Measurements from ENCODE around the gene LHB. TPM values are rescaled to one million over a fixed set of nuclear protein-coding genes. Genes with fewer than 3 reads are reported as not detected.

LHB gene
- total RNA-seq, 2 experiments from 2014 or later: not detected

GRCh38 chr19:48970923-48971395, 45.9 kb downstream of the LHB start:
- ATAC-seq (ENCODE audit: low read depth): peak; percentile 71
- H3K4me3 Mint-ChIP-seq: no peak overlapping the region
- peaks cover 25% of the 10 kb centered on the region for H3K36me3 Mint-ChIP-seq
- H3K27ac Mint-ChIP-seq: no peak overlapping the region
- H3K4me1 Mint-ChIP-seq: peaks cover 17% of the 10 kb centered on the region
- DNase-seq: peak; percentile 87
- no peaks in the 10 kb centered on the region for H3K27me3 Mint-ChIP-seq
- H3K9me3 Mint-ChIP-seq: no peaks in the 10 kb centered on the region
- POLR2A ChIA-PET: interaction anchor here (0.5 to 2.3 kb wide), 12 partner anchors 9 to 176 kb away, joined by 3 to 10 read pairs (median 4); partner anchors contain the start of genes DHDH, GYS1, PPP1R15A and RUVBL2

- Mint-ChIP-seq H3K4me3 (no peak overlapping the region), H3K27ac (no peak overlapping the region), H3K36me3 (peaks cover 25% of the 10 kb centered on the region), H3K4me1 (peaks cover 21% of the 10 kb centered on the region), H3K27me3 (no peaks in the 10 kb centered on the region), H3K9me3 (no peaks in the 10 kb centered on the region)
- POLR2A ChIA-PET: interaction anchor here (0.5 to 2.3 kb wide), 12 partner anchors 8 to 175 kb away, joined by 3 to 10 read pairs (median 4); partner anchors contain the start of genes DHDH, GYS1, PPP1R15A and RUVBL2
- no peak for ATAC-seq (ENCODE audit: low read depth)
- DNase-seq: no peak
Measured at GRCh38 chr19:48970139-48970766, 46.6 kb downstream of the LHB start.

GRCh38 chr19:48969276-48970138, 47.4 kb downstream of the LHB start:
- Mint-ChIP-seq H3K4me3 (no peak overlapping the region), H3K4me1 (peaks cover 24% of the 10 kb centered on the region), H3K9me3 (no peaks in the 10 kb centered on the region), H3K36me3 (peaks cover 25% of the 10 kb centered on the region), H3K27me3 (no peaks in the 10 kb centered on the region), H3K27ac (no peak overlapping the region)
- DNase-seq (no peak), ATAC-seq (ENCODE audit: low read depth) (no peak)
- POLR2A ChIA-PET: interaction anchor here (0.6 to 2.3 kb wide), 5 partner anchors 10 to 97 kb away, joined by 3 to 10 read pairs (median 3); partner anchors contain the start of gene PPP1R15A

GRCh38 chr19:48968813-48969218, 48.1 kb downstream of the LHB start:
- no peaks in the 10 kb centered on the region for H3K27me3 Mint-ChIP-seq
- peaks cover 31% of the 10 kb centered on the region for H3K4me1 Mint-ChIP-seq
- POLR2A ChIA-PET: interaction anchor here (0.6 kb wide), 1 partner anchor 58 kb away, joined by 5 read pairs; no protein-coding TSS in a partner anchor
- no peak overlapping the region for H3K27ac Mint-ChIP-seq
- no peaks in the 10 kb centered on the region for H3K9me3 Mint-ChIP-seq
- ATAC-seq (ENCODE audit: low read depth) (no peak), DNase-seq (no peak)
- no peak overlapping the region for H3K4me3 Mint-ChIP-seq
- peaks cover 25% of the 10 kb centered on the region for H3K36me3 Mint-ChIP-seq

- ATAC-seq (ENCODE audit: low read depth) (no peak), DNase-seq (no peak)
- H3K4me3 Mint-ChIP-seq: peak overlapping the region; percentile 14
- no peaks in the 10 kb centered on the region for H3K27me3 Mint-ChIP-seq
- H3K27ac Mint-ChIP-seq: peak overlapping the region; percentile 0
- H3K4me1 Mint-ChIP-seq: peaks cover 35% of the 10 kb centered on the region
- POLR2A ChIA-PET: interaction anchor here (1.7 to 2.0 kb wide), 3 partner anchors 96 to 173 kb away, joined by 4 to 7 read pairs (median 6); partner anchors contain the start of genes HSD17B14 and PPP1R15A
- H3K9me3 Mint-ChIP-seq: no peaks in the 10 kb centered on the region
- H3K36me3 Mint-ChIP-seq: peaks cover 25% of the 10 kb centered on the region
Measured at GRCh38 chr19:48968179-48968661, 48.7 kb downstream of the LHB start.

- H3K36me3 Mint-ChIP-seq: peaks cover 22% of the 10 kb centered on the region
- H3K4me1 Mint-ChIP-seq: peaks cover 39% of the 10 kb centered on the region
- peak overlapping the region; percentile 0 for H3K27ac Mint-ChIP-seq
- no peaks in the 10 kb centered on the region for H3K27me3 Mint-ChIP-seq
- DNase-seq: no peak
- POLR2A ChIA-PET: interaction anchor here (0.5 to 2.6 kb wide), 5 partner anchors 25 to 188 kb away, joined by 3 to 14 read pairs (median 6); partner anchors contain the start of genes GYS1, HSD17B14, PPP1R15A and RUVBL2
- H3K4me3 Mint-ChIP-seq: peak overlapping the region; percentile 87
- H3K9me3 Mint-ChIP-seq: no peaks in the 10 kb centered on the region
- no peak for ATAC-seq (ENCODE audit: low read depth)
Measured at GRCh38 chr19:48967346-48968178, 49.3 kb downstream of the LHB start.

GRCh38 chr19:48966541-48967345, 50.1 kb downstream of the LHB start:
- DNase-seq (no peak), ATAC-seq (ENCODE audit: low read depth) (no peak)
- peak overlapping the region; percentile 87 for H3K4me3 Mint-ChIP-seq
- peaks cover 47% of the 10 kb centered on the region for H3K4me1 Mint-ChIP-seq
- H3K36me3 Mint-ChIP-seq: peaks cover 24% of the 10 kb centered on the region
- H3K9me3 Mint-ChIP-seq: no peaks in the 10 kb centered on the region
- peak overlapping the region; percentile 92 for H3K27ac Mint-ChIP-seq
- POLR2A ChIA-PET: interaction anchor here (0.5 to 3.4 kb wide), 12 partner anchors 9 to 211 kb away, joined by 3 to 42 read pairs (median 5); partner anchors contain the start of genes BAX, DHDH, GYS1 and HSD17B14
- H3K27me3 Mint-ChIP-seq: no peaks in the 10 kb centered on the region

Small RNA genes within 50 kb of the gene (microRNA-seq; reads per million reads assigned to microRNA genes)
- not detected for gene MIR6798

Other genes starting within 250 kb of the LHB start
- 10 to 100 TPM; 40.6 to 43.9 TPM for gene BCAT2, start 206.1 kb downstream of the LHB start, total RNA-seq
- gene HSD17B14, start 180.6 kb downstream of the LHB start, total RNA-seq: 1 to 10 TPM; 2.6 to 3.3 TPM
- 1 to 10 TPM; 4.0 to 7.0 TPM for gene PLEKHA4, start 148.5 kb downstream of the LHB start, total RNA-seq
- gene PPP1R15A, start 144.7 kb downstream of the LHB start, total RNA-seq: 10 to 100 TPM; 82.8 to 83.9 TPM
- under 1 TPM in 1 of 2 experiments, not detected in 1; 0.17 TPM for gene TULP2, start 118.3 kb downstream of the LHB start, total RNA-seq
- 100 to 1,000 TPM; 203 to 214 TPM for gene NUCB1, start 116.8 kb downstream of the LHB start, total RNA-seq
- gene DHDH, start 83.4 kb downstream of the LHB start, total RNA-seq: 1 to 10 TPM; 1.7 to 2.6 TPM
- 100 to 1,000 TPM; 285 to 296 TPM for gene BAX, start 62.2 kb downstream of the LHB start, total RNA-seq
- 1,000 to 10,000 TPM; 1,232 to 1,343 TPM for gene FTL, start 51.8 kb downstream of the LHB start, total RNA-seq
- gene GYS1, start 23.8 kb downstream of the LHB start, total RNA-seq: 10 to 100 TPM; 58.0 to 63.1 TPM
- gene RUVBL2, start 23.2 kb downstream of the LHB start, total RNA-seq: 10 to 100 TPM; 71.3 to 76.1 TPM
- gene CGB3, start 7.2 kb upstream of the LHB start, total RNA-seq: not detected
- gene CGB2, start 14.8 kb upstream of the LHB start, total RNA-seq: not detected
- not detected for gene CGB1, start 19.8 kb upstream of the LHB start, total RNA-seq
- gene CGB5, start 26.8 kb upstream of the LHB start, total RNA-seq: not detected
- gene CGB8, start 32.0 kb upstream of the LHB start, total RNA-seq: not detected
- not detected for gene CGB7, start 40.7 kb upstream of the LHB start, total RNA-seq
- not detected for gene NTF4, start 47.7 kb upstream of the LHB start, total RNA-seq
- gene KCNA7, start 55.6 kb upstream of the LHB start, total RNA-seq: not detected
- 100 to 1,000 TPM; 321 to 328 TPM for gene SNRNP70, start 68.4 kb upstream of the LHB start, total RNA-seq
- gene LIN7B, start 97.3 kb upstream of the LHB start, total RNA-seq: 10 to 100 TPM in 1 of 2 experiments, 1 to 10 TPM in 1; 8.9 to 10.1 TPM
- gene C19orf73, start 102.1 kb upstream of the LHB start, total RNA-seq: 1 to 10 TPM; 1.3 to 1.7 TPM
- gene PPFIA3, start 102.5 kb upstream of the LHB start, total RNA-seq: 1 to 10 TPM; 3.6 to 4.6 TPM
- gene HRC, start 138.3 kb upstream of the LHB start, total RNA-seq: not detected
- gene TRPM4, start 140.7 kb upstream of the LHB start, total RNA-seq: under 1 TPM; 0.19 to 0.34 TPM

Data from activated naive CD8-positive, alpha-beta T cell treated with anti-CD3 and anti-CD28 coated beads, Interleukin-2, amount 10 ng/mL, durations not matched to agents 7 days and 5 days (primary cell).